ENCODE results near the gene IL1RAP. TPM values are rescaled to one million over a fixed set of nuclear protein-coding genes. Genes with fewer than 3 reads are reported as not detected.
A peak's percentile ranks its signal among the peaks of the same experiment; 100 is the strongest.
"Not testable (repeated sequence)": the region's sequence is repeated elsewhere in the genome, so short reads cannot be mapped to it uniquely, and the experiment has no call there.

IL1RAP gene, protein sequence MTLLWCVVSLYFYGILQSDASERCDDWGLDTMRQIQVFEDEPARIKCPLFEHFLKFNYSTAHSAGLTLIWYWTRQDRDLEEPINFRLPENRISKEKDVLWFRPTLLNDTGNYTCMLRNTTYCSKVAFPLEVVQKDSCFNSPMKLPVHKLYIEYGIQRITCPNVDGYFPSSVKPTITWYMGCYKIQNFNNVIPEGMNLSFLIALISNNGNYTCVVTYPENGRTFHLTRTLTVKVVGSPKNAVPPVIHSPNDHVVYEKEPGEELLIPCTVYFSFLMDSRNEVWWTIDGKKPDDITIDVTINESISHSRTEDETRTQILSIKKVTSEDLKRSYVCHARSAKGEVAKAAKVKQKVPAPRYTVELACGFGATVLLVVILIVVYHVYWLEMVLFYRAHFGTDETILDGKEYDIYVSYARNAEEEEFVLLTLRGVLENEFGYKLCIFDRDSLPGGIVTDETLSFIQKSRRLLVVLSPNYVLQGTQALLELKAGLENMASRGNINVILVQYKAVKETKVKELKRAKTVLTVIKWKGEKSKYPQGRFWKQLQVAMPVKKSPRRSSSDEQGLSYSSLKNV
- total RNA-seq = 4.4 and 7.7 TPM in 2 replicates

DNA sequence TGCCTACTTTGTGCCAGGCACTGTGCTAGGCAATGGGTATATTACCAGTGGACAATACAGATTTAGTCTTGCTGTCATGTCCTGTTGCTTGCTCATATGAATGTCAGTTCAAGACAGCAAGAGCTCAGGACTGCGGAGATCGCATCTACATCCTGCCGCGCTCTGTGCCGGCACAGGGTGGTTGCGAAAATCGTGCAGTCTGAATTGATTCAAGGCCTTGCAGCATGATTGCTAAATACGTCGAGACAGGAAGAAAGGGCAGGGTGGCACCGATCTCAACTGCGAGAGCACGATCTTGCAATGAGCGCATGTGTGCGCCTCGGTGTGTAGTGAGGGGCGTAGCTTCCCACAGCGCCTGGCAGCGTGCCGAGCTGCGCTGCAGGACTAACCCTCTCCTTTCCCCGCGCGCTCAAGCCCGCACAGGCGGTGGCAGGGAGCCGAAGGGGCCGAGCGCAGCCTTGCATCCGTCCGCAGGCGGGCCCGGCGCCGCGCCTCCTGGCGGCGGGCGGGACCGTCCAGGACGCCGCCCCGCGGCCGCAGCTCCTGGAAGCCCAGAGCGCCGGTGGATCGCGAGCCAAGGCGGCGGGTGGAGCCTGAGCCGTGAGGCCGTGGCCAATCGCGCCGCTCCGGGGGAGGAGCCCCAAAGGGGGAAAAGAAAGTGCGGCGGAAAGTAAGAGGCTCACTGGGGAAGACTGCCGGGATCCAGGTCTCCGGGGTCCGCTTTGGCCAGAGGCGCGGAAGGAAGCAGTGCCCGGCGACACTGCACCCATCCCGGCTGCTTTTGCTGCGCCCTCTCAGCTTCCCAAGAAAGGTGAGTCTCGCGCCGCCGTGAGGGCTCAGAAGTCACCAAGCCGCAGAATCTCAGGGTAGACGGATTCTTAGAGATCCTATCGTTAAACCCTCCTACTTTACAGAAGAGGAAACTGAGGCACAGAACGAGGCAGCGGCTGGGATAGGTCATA lies at the start of gene IL1RAP:
TSS of gene IL1RAP (plus strand) at position 677 of the 962 bp plus-strand sequence. CDS start 50,205 bp downstream, outside the sequence.
- TF ChIP-seq, protein P1, sequence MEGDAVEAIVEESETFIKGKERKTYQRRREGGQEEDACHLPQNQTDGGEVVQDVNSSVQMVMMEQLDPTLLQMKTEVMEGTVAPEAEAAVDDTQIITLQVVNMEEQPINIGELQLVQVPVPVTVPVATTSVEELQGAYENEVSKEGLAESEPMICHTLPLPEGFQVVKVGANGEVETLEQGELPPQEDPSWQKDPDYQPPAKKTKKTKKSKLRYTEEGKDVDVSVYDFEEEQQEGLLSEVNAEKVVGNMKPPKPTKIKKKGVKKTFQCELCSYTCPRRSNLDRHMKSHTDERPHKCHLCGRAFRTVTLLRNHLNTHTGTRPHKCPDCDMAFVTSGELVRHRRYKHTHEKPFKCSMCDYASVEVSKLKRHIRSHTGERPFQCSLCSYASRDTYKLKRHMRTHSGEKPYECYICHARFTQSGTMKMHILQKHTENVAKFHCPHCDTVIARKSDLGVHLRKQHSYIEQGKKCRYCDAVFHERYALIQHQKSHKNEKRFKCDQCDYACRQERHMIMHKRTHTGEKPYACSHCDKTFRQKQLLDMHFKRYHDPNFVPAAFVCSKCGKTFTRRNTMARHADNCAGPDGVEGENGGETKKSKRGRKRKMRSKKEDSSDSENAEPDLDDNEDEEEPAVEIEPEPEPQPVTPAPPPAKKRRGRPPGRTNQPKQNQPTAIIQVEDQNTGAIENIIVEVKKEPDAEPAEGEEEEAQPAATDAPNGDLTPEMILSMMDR (conservative IDR thresholded peaks at IDR 0.05; ENCODE audit: low read depth, low read length) = peak; percentile 45
- peak within 1 kb of the TSS; percentile 90 for H3K4me3 ChIP-seq (ENCODE audit: low read depth, low read length)
- DNase-seq (ENCODE audit: low read depth) = peak; percentile 59

DNA sequence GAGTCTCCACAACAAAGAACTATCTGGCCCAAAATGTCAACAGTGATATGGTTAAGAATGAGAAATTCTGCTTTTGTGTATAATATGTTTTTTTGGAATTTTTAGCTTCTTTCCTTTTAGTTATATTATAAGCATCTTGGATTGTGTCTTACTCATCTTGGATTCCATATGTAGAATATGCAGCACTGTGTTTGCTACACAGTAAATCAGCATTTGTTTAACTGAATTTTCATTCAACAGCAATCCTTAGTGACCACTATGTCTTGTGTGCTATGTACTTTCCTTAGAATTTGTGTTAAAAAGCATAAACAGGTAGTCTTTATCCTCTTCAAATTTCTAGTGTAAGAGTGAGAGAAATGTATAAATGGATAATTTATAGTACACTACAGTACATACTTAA lies 46.0 kb upstream of the IL1RAP start:
- TF ChIP-seq, protein P1 (conservative IDR thresholded peaks at IDR 0.05; ENCODE audit: low read depth, low read length) = no peak
- DNase-seq (ENCODE audit: low read depth) = no peak
- no peak overlapping the region for H3K4me3 ChIP-seq (ENCODE audit: low read depth, low read length)

DNA sequence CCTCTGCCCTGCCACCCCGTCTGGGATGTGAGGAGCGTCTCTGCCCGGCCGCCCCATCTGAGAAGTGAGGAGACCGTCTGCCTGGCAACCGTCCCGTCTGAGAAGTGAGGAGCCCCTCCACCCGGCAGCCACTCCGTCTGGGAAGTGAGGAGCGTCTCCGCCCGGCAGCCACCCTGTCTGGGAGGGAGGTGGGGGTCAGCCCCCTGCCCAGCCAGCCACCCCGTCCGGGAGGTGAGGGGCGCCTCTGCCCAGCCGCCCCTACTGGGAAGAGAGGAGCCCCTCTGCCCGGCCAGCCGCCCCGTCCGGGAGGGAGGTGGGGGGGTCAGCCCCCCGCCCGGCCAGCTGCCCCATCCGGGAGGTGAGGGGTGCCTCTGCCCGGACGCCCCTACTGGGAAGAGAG lies 40.6 kb upstream of the IL1RAP start:
- not testable (repeated sequence) for DNase-seq (ENCODE audit: low read depth)

DNA sequence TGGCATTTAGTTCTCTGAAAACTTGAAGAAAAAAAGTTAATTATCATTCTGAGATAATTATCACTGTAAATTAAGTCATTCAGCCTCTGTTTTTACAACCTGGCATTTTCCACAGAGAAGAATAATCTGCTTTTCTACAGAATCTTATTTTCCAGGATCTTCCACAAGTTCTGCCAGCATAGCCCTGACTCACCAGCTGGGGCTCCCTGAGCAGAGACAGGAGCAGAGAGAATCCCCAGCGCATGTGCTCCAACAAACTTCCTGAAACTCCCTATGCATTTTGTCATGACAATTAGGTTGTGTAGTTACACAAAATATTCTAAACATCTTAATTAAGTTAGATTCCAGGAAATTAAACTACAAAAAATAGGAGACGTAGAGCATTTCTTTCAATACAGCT lies 32.1 kb upstream of the IL1RAP start:
- DNase-seq (ENCODE audit: low read depth) = no peak
- TF ChIP-seq, protein P1 (conservative IDR thresholded peaks at IDR 0.05; ENCODE audit: low read depth, low read length) = no peak
- no peak overlapping the region for H3K4me3 ChIP-seq (ENCODE audit: low read depth, low read length)

More for the DNA sequence above, 40.6 kb upstream of the IL1RAP start:
- H3K4me3 ChIP-seq (ENCODE audit: low read depth, low read length) = not testable (repeated sequence)

DNA sequence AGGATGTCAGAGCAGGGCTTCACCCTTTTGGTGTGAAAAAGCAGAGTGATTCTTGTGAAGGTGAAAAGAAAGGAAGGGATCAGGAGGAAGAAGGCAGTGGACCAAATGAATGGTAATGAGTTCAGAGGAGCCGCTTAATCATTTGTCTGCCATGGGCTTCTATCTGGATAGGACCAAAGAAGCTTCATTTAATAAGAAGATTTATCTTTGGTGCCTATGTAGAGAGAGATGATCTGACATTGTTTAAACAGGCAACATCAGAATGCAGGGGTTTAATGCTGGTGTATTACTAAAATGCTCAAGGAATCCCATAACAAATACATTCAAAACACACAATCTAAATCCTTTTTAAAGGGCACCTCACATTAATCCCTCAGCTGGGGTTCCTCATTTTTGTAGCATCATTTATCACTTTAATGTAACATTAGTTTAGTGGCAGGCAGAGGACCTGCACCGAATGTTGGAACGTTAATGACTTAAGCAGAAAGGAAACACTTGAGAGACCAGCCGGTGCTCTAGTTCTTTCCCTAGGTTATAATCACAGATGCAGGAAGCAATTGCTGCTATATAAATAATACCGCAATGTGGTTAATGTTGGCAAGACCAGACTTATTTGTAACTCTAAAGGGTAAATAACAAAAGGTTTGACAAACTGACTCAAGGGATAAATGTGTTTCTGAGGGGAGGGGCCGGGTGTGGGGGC lies 27.9 kb upstream of the IL1RAP start:
- no peak overlapping the region for H3K4me3 ChIP-seq (ENCODE audit: low read depth, low read length)
- TF ChIP-seq, protein P1 (conservative IDR thresholded peaks at IDR 0.05; ENCODE audit: low read depth, low read length) = no peak
- DNase-seq (ENCODE audit: low read depth) = no peak

DNA sequence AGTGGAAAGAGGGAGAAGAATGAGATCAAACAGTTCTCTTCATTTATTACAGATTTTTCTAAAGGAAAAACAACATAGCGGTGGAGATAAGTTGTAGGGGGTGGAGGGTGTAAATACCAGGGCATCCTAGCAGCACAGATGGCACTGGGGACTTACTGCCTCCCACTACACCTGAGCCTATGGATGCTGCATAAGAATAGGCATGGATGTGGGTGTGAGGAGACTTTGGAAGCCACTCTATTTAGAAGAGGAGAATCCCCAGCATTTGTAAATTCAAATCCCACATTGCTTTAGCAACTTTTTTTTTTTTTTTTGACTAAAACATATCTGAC lies 27.4 kb upstream of the IL1RAP start:
- no peak for DNase-seq (ENCODE audit: low read depth)
- TF ChIP-seq, protein P1 (conservative IDR thresholded peaks at IDR 0.05; ENCODE audit: low read depth, low read length) = no peak
- no peak overlapping the region for H3K4me3 ChIP-seq (ENCODE audit: low read depth, low read length)

All from epithelial cell of proximal tubule (primary cell).